ENCODE data around the gene ZBTB4.

- no peak for TF ChIP-seq POLR2AphosphoS5 (IDR thresholded peaks at IDR 0.05; ENCODE audit: low read depth, low read length)
- TF ChIP-seq REST (IDR thresholded peaks at IDR 0.05; ENCODE audit: insufficient read depth in 1 of 2, low read depth in 2 of 2, low read length in 2 of 2), result no peak
- TF ChIP-seq SIN3A (IDR thresholded peaks at IDR 0.05; ENCODE audit: borderline replicate concordance, insufficient read depth, low read length), result no peak
Measured at GRCh38 chr17:7493941-7494340, 14.5 kb upstream of the ZBTB4 start.
